HEK293T (cell line): Measurements from ENCODE around the gene ADAMTS10.

Source experiments
- CTCF ChIA-PET: fragments of 350-600 bp; formaldehyde crosslinking; extraction: SDS; loops from one replicate; lab custom pipeline; 2021; ENCODE audit warnings: antibody characterized with exemption, inconsistent platforms; lab: Yijun Ruan, JAX
- POLR2A ChIA-PET: fragments of 350-600 bp; formaldehyde crosslinking; extraction: SDS; loops from one replicate; lab custom pipeline; 2020; ENCODE audit warnings: antibody characterized with exemption, inconsistent platforms; lab: Yijun Ruan, JAX
- DNase-seq: peaks from one replicate; pipeline ENCODE4 v3.0.0; 2012; ENCODE audit warnings: mixed read lengths; ENCODE audit errors: extremely low spot score
- ARNT ChIP-seq: fragments of 450-650 bp; IDR thresholded peaks from 2 replicates; pipeline ENCODE4 v1.6.1; 2017; ENCODE audit warnings: mild to moderate bottlenecking
- BHLHE40 ChIP-seq: fragments of 450-650 bp; IDR thresholded peaks from 2 replicates; pipeline ENCODE4 v1.6.1; 2016; ENCODE audit warnings: mild to moderate bottlenecking, moderate library complexity, borderline replicate concordance
- CTBP1 ChIP-seq: fragments of 450-650 bp; IDR thresholded peaks from 2 replicates; pipeline ENCODE4 v1.6.1; 2016; ENCODE audit warnings: borderline replicate concordance
- ELF4 ChIP-seq: fragments of 450-650 bp; IDR thresholded peaks from 2 replicates; pipeline ENCODE4 v1.6.1; 2017; ENCODE audit warnings: antibody characterized with exemption
- FOXA1 ChIP-seq: fragments of 450-650 bp; IDR thresholded peaks from 2 replicates; pipeline ENCODE4 v1.6.1; 2016; ENCODE audit warnings: mild to moderate bottlenecking
- FOXK2 ChIP-seq: fragments of 450-650 bp; IDR thresholded peaks from 2 replicates; pipeline ENCODE4 v1.6.1; 2016; ENCODE audit warnings: mild to moderate bottlenecking
- FOXM1 ChIP-seq: fragments of 450-650 bp; IDR thresholded peaks from 2 replicates; pipeline ENCODE4 v1.6.1; 2017; ENCODE audit warnings: mild to moderate bottlenecking, borderline replicate concordance
- HDGF ChIP-seq: fragments of 450-650 bp; IDR thresholded peaks from 2 replicates; pipeline ENCODE4 v1.6.1; 2017; ENCODE audit warnings: antibody characterized with exemption, borderline replicate concordance
- L3MBTL2 ChIP-seq: fragments of 450-650 bp; conservative IDR thresholded peaks from 2 replicates; pipeline ENCODE4 v1.6.1; 2016; ENCODE audit warnings: mild to moderate bottlenecking
- LEF1 ChIP-seq: fragments of 450-650 bp; IDR thresholded peaks from 2 replicates; pipeline ENCODE4 v1.6.1; 2017; ENCODE audit warnings: mild to moderate bottlenecking, borderline replicate concordance
- NFRKB ChIP-seq: fragments of 450-650 bp; IDR thresholded peaks from 2 replicates; pipeline ENCODE4 v1.6.1; 2016; ENCODE audit warnings: mild to moderate bottlenecking, moderate library complexity
- SP1 ChIP-seq: fragments of 450-650 bp; IDR thresholded peaks from 2 replicates; pipeline ENCODE4 v1.6.1; 2017
- SUZ12 ChIP-seq: fragments of 450-650 bp; IDR thresholded peaks from 2 replicates; pipeline ENCODE4 v1.6.1; 2016; ENCODE audit warnings: mild to moderate bottlenecking
- TARDBP ChIP-seq: fragments of 450-650 bp; IDR thresholded peaks from 2 replicates; pipeline ENCODE4 v1.6.1; 2016
- ZNF384 ChIP-seq: fragments of 450-650 bp; IDR thresholded peaks from 2 replicates; pipeline ENCODE4 v1.6.1; 2016
- TF ChIP-seq, protein P1 (sequence below): fragments of 450-650 bp; IDR thresholded peaks from 2 replicates; pipeline ENCODE4 v1.6.1; 2016

The ADAMTS10 gene

DNA sequence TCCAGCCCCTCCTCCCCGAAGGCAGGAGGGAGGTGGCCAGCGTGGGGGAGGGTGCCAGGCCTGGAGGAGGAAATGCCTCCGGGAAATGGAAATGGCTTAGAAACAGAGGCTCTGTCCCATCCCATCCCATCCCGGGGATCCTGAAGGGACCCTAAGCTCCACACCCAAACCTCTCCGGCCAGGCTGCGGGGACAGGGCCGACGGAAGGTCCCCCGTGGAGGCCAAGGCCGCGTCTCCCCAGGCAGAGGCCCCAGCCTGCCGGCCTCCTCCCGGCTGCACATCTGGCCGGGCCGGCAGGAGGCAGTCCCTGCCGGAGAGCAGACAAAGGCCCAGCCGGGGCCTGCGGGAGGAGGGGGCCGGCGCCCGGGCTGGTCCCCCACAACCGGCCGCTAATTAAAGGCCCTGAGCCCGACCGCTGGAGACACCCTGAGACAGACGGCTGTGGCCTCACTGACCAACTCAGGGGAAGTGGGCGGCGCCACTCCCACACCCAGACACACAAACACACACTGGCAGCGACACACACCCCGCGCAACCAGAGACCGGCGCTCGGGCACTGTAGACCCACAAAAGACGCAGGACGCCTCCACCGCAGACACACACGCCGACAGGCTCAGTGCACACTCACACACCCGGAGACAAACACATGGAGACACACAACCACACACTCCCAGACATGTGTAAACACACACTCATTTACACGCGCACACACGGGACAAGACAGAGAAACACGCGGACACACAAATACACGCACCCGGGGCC lies 1.1 kb downstream of the ADAMTS10 start:
- TF ChIP-seq NFRKB, result no peak
- TF ChIP-seq, protein P1, sequence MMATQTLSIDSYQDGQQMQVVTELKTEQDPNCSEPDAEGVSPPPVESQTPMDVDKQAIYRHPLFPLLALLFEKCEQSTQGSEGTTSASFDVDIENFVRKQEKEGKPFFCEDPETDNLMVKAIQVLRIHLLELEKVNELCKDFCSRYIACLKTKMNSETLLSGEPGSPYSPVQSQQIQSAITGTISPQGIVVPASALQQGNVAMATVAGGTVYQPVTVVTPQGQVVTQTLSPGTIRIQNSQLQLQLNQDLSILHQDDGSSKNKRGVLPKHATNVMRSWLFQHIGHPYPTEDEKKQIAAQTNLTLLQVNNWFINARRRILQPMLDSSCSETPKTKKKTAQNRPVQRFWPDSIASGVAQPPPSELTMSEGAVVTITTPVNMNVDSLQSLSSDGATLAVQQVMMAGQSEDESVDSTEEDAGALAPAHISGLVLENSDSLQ, result no peak
- no peak for TF ChIP-seq TARDBP
- peak; percentile 59; the same call in 1 of the 2 replicates for TF ChIP-seq CTBP1
- TF ChIP-seq FOXK2, result no peak
- TF ChIP-seq ZNF384, result no peak
- TF ChIP-seq FOXM1, result no peak
- POLR2A ChIA-PET, result no interaction called here
- DNase-seq, result peak; percentile 53
- CTCF ChIA-PET, result no interaction called here

DNA sequence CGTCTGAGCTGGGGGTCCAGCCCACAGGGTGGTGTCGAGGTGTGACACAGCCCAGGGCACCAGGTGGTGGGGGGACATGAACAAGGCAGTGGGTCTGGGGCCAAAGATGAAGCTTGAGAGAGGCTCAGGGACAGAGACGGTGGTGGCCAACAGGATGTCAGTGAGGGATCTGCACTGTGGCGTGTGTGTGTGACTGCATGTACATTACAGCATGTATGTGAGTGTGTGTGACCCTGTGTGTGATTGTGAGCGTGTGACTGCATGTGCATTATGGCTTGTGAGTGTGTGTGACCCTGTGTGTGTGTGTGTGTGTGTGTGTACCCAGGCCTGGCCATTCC lies 1.6 kb downstream of the ADAMTS10 start:
- POLR2A ChIA-PET, result no interaction called here
- TF ChIP-seq L3MBTL2 (no peak), FOXK2 (no peak), HDGF (no peak), CTBP1 (no peak), SUZ12 (no peak), SP1 (no peak), BHLHE40 (no peak), ZNF384 (no peak), FOXA1 (no peak), LEF1 (no peak), NFRKB (no peak), ELF4 (no peak), ARNT (no peak), FOXM1 (no peak), TARDBP (no peak)
- TF ChIP-seq, protein P1, result no peak
- DNase-seq, result no peak
- CTCF ChIA-PET, result no interaction called here

DNA sequence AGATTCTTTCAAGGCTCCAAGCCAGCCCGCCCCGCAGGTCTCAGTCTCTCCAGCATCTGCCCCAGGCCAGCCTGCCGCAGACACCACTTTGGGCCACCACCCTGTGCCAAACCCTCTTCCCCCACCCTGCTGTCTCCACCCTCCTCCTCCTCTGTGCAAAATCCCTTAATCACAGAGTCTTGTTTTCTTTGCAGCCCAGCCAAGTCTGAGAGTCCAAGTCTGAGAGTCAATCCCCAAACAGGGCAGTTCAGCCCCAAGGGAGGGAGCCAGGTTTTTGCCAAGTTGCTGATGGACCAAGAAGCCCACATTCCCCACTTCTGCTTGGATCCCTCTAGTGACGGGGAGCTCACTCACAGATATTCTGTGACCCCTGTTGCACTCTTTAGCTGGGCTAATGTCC lies 3.1 kb downstream of the ADAMTS10 start:
- POLR2A ChIA-PET, result no interaction called here
- DNase-seq, result no peak
- TF ChIP-seq L3MBTL2, result no peak
- TF ChIP-seq BHLHE40, result no peak
- TF ChIP-seq SUZ12, result no peak
- no peak for TF ChIP-seq HDGF
- TF ChIP-seq NFRKB, result no peak
- no peak for TF ChIP-seq ELF4
- no peak for TF ChIP-seq FOXK2
- no peak for TF ChIP-seq FOXM1
- TF ChIP-seq SP1, result no peak
- TF ChIP-seq, protein P1, result no peak
- CTCF ChIA-PET, result interaction anchor here (0.6 to 1.6 kb wide), 2 partner anchors 14 to 230 kb away, joined by 3 to 4 read pairs; no protein-coding TSS in a partner anchor

DNA sequence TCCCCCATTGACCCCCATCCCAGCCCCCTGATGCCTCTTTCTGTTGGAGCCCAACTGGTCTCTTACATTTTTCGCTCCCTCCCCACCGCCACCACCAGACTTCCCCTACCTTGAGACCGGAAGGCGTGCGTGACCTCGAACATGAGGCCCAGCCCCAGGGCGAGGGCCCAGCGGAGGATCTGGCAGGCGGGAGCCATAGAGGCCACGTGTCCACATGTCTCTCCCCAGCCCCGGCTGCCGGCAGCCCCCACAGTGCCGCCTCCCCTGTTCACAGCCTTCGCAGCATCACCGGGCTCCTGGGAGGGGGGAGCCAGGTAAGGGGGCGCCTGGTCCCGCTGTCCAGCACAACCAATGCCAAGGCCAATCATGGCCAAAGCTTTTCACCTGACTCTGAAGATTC lies 5.0 kb downstream of the ADAMTS10 start:
- ChIA-PET CTCF (interaction anchor here (0.8 to 1.3 kb wide), 2 partner anchors 10 to 12 kb away, joined by 3 read pairs; no protein-coding TSS in a partner anchor), POLR2A (no interaction called here)
- no peak for TF ChIP-seq FOXK2
- TF ChIP-seq SP1, result no peak
- no peak for TF ChIP-seq BHLHE40
- TF ChIP-seq L3MBTL2, result no peak
- TF ChIP-seq ARNT, result no peak
- TF ChIP-seq, protein P1, result no peak
- TF ChIP-seq HDGF, result no peak
- TF ChIP-seq SUZ12, result no peak
- TF ChIP-seq LEF1, result no peak
- TF ChIP-seq TARDBP, result no peak
- no peak for TF ChIP-seq FOXA1
- DNase-seq, result no peak

DNA sequence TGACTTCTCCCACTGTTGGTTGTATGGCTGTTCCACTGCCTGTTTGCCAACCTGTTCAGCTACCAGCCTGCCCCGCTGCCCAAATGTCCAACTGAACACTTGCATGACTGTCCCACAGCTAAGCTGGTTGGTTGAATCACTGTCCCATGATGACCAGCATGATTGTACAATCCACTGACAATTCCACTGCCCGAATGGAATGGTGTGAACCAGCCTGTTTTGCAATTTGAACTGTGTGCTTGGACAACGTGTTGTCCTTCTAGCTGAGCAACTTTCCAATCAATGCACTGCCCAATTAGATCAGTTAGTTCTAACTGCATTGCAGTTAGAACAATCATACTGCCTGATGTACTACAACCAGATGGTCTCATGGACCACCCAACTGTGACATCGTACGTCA lies 8.7 kb downstream of the ADAMTS10 start:
- no peak for DNase-seq
- no peak for TF ChIP-seq BHLHE40
- no peak for TF ChIP-seq FOXM1
- no peak for TF ChIP-seq SP1
- TF ChIP-seq HDGF, result no peak
- no peak for TF ChIP-seq TARDBP
- TF ChIP-seq CTBP1, result no peak
- TF ChIP-seq, protein P1, result no peak
- no peak for TF ChIP-seq FOXA1
- TF ChIP-seq SUZ12, result no peak
- no peak for TF ChIP-seq ARNT
- TF ChIP-seq L3MBTL2, result no peak
- no peak for TF ChIP-seq FOXK2
- TF ChIP-seq ELF4, result no peak
- no peak for TF ChIP-seq NFRKB
- CTCF ChIA-PET, result no interaction called here
- POLR2A ChIA-PET, result no interaction called here
